Liver (tissue), 3 donors: ENCODE data around the gene VEPH1.

Experiments
- JUND ChIP-seq, 2 donors: IDR thresholded peaks; 2 replicates each; pipeline ENCODE4 v1.6.1; 2016; ENCODE audit warnings: antibody characterized with exemption in 2 of 2
- SP1 ChIP-seq: IDR thresholded peaks from 2 replicates; pipeline ENCODE4 v1.6.1; 2018; ENCODE audit warnings: antibody characterized with exemption, mild to moderate bottlenecking
- TAF1 ChIP-seq: conservative IDR thresholded peaks from 2 replicates; pipeline ENCODE4 v1.6.1; 2016; ENCODE audit warnings: antibody characterized with exemption, mild to moderate bottlenecking
- YY1 ChIP-seq: IDR thresholded peaks from 2 replicates; pipeline ENCODE4 v1.6.1; 2016; ENCODE audit warnings: antibody characterized with exemption, mild to moderate bottlenecking
- TF ChIP-seq, protein P1 (sequence below): fragments of 150-350 bp; IDR thresholded peaks from 2 replicates; pipeline ENCODE4 v1.5.1; 2017; ENCODE audit warnings: improper control_type of control experiment, low read depth, low read length; ENCODE audit not compliant: missing input control
- TF ChIP-seq, protein P2 (sequence below): IDR thresholded peaks from 2 replicates; pipeline ENCODE4 v1.6.1; 2016; ENCODE audit warnings: antibody characterized with exemption
- donor health status: healthy.
- donor health status: healthy.

DNA sequence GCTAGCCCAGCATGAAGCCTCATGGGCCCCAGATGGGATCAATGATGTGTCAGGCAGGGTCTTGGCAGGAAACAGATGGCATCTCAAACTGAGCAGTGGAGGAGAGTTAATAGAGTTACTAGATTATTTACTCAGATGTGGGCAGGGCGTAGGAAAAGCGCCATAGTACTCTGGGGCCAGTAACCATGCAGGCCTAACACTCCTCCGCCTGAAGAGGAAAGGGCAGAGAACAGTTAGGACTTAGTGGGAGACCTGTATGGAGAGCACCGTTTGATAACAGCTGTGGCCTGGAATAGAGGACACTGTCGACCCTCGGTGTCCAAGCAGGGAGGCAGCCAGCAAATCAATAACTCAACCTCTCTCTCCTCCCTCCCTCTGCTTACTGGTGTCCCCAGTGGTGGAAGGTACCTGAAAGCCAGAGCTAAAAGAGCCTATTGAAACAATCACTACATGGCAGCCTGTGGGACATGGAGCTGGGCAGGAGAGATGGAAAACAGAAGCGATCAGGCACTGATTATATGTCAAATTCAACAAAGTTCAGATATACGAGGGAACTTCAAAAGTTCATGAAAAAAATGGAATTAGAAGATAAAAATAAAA lies 231.8 kb downstream of the VEPH1 start:
- TF ChIP-seq, protein P1, sequence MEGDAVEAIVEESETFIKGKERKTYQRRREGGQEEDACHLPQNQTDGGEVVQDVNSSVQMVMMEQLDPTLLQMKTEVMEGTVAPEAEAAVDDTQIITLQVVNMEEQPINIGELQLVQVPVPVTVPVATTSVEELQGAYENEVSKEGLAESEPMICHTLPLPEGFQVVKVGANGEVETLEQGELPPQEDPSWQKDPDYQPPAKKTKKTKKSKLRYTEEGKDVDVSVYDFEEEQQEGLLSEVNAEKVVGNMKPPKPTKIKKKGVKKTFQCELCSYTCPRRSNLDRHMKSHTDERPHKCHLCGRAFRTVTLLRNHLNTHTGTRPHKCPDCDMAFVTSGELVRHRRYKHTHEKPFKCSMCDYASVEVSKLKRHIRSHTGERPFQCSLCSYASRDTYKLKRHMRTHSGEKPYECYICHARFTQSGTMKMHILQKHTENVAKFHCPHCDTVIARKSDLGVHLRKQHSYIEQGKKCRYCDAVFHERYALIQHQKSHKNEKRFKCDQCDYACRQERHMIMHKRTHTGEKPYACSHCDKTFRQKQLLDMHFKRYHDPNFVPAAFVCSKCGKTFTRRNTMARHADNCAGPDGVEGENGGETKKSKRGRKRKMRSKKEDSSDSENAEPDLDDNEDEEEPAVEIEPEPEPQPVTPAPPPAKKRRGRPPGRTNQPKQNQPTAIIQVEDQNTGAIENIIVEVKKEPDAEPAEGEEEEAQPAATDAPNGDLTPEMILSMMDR: no peak
- TF ChIP-seq JUND (IDR thresholded peaks at IDR 0.05) (no peak), YY1 (no peak), TAF1 (no peak), SP1 (no peak)
- TF ChIP-seq, protein P2, sequence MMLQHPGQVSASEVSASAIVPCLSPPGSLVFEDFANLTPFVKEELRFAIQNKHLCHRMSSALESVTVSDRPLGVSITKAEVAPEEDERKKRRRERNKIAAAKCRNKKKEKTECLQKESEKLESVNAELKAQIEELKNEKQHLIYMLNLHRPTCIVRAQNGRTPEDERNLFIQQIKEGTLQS: no peak
